GM18858 (cell line): Measurements from ENCODE around the gene CCR5AS.

ENCODE experiments used
- ATAC-seq: cut with Tn5 transposase; IDR thresholded peaks from one replicate; pipeline ENCODE4 v1.9.1; 2021; ENCODE audit not compliant: unreplicated experiment

CCR5AS gene

GRCh38 chr3:46318207-46318927 is 88.5 kb downstream of the CCR5AS start:
- ATAC-seq = no peak

- ATAC-seq = no peak
These were observed 90.7 kb downstream of the CCR5AS start for GRCh38 chr3:46316206-46316605.

GRCh38 chr3:46314517-46314916 is 92.3 kb downstream of the CCR5AS start:
- no peak for ATAC-seq
